AG04449 (cell line): ENCODE results near the gene PIK3R4.

Experiments used
- CTCF ChIA-PET: fragments of 350-600 bp; formaldehyde crosslinking; extraction: SDS; loops from one replicate; lab custom pipeline; 2021; ENCODE audit warnings: antibody characterized with exemption; lab: Yijun Ruan, JAX
- POLR2A ChIA-PET: fragments of 400-600, 350-600 bp; formaldehyde crosslinking; extraction: SDS; loops from one replicate; lab custom pipeline; 2020; ENCODE audit warnings: antibody characterized with exemption, inconsistent platforms; lab: Yijun Ruan, JAX
- DNase-seq: peaks from one replicate; pipeline ENCODE4 v3.0.0-alpha.2; 2010; ENCODE audit warnings: low read depth, low spot score
- H3K4me3 ChIP-seq: 2 replicates; pipeline ENCODE4 v1.5.1; 2011; ENCODE audit warnings: low read depth, mild to moderate bottlenecking, control low read depth, low read length
- TF ChIP-seq, protein P1 (sequence below): IDR thresholded peaks from one replicate; pipeline ENCODE4 v1.5.1; 2011; ENCODE audit warnings: mild to moderate bottlenecking, moderate library complexity, low read length, control low read depth, inconsistent platforms; ENCODE audit not compliant: insufficient read depth; ENCODE audit errors: missing control alignments

The PIK3R4 gene

DNA sequence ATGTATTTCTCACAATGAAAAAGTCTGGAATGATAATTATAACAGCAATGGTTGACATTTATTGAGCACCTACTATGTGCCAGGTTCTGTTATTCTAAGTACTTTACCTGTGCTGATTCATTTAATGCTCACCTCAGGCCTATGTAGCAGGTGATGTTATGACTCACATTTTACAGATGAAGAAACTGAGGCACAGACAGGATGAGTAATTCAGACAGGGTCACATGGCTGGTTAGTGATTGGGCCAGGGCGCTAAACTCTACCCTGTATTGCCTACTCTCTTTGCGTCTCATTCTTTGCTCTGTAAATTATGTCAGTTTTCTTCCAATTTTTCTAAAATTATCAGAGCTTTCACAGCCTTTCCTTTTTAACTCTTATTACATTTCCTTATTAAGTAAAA is 98.3 kb downstream of the PIK3R4 start:
- TF ChIP-seq, protein P1, sequence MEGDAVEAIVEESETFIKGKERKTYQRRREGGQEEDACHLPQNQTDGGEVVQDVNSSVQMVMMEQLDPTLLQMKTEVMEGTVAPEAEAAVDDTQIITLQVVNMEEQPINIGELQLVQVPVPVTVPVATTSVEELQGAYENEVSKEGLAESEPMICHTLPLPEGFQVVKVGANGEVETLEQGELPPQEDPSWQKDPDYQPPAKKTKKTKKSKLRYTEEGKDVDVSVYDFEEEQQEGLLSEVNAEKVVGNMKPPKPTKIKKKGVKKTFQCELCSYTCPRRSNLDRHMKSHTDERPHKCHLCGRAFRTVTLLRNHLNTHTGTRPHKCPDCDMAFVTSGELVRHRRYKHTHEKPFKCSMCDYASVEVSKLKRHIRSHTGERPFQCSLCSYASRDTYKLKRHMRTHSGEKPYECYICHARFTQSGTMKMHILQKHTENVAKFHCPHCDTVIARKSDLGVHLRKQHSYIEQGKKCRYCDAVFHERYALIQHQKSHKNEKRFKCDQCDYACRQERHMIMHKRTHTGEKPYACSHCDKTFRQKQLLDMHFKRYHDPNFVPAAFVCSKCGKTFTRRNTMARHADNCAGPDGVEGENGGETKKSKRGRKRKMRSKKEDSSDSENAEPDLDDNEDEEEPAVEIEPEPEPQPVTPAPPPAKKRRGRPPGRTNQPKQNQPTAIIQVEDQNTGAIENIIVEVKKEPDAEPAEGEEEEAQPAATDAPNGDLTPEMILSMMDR: no peak
- no peak for DNase-seq
- CTCF ChIA-PET: interaction anchor here (0.6 kb wide), 1 partner anchor 49 kb away, joined by 3 read pairs; no protein-coding TSS in a partner anchor
- no peak overlapping the region for H3K4me3 ChIP-seq
- POLR2A ChIA-PET: no interaction called here

DNA sequence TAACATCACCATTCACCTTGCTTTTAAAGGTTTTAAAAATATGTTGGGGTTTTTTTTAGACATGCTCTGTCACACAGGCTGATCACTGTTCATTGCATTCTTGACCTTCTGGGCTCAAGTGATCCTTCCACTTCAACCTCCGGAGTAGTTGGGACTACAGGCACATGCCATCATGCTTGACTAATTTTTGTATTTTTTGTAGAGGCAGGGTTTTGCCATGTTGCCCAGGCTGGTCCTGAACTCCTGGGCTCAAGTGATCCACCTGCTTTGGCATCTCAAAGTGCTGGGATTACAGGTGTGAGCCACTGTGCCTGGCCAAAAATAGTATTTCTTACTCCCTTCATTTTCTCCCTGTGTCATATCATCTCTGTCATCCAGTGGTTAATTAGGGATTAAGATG is 101.4 kb downstream of the PIK3R4 start:
- H3K4me3 ChIP-seq: no peak overlapping the region
- TF ChIP-seq, protein P1: no peak
- ChIA-PET POLR2A (no interaction called here), CTCF (no interaction called here)
- DNase-seq: no peak

DNA sequence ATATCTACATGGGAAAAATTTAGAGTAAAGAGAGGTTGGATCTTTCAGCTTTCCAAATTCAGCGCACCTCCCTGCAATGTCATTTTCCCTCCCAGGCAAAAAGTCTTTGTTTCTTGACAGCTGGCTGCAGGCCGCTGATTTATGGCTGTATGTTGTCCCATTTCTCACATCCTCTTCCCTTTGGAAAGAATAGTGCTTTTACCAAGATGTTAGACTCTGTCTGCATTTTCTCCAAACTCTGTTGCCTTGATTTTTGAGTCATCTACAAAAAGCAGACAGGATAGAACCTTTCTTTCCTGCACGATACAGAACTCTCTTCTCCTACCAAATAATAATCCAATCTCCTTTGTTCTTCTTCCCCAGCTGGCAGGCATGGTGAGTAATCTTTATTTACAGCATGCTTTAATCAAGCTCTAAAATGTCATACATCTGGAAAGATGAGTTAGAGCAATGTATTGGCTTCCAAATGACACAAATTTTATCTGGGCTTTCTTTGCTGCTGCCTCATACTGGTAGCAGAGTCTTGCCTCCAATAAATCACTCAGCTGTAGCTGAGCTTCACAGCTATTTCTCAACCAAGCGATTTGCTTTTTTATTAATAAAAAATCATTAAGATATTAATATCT is 101.9 kb downstream of the PIK3R4 start:
- H3K4me3 ChIP-seq: no peak overlapping the region
- ChIA-PET POLR2A (no interaction called here), CTCF (no interaction called here)
- DNase-seq: no peak
- TF ChIP-seq, protein P1: no peak

DNA sequence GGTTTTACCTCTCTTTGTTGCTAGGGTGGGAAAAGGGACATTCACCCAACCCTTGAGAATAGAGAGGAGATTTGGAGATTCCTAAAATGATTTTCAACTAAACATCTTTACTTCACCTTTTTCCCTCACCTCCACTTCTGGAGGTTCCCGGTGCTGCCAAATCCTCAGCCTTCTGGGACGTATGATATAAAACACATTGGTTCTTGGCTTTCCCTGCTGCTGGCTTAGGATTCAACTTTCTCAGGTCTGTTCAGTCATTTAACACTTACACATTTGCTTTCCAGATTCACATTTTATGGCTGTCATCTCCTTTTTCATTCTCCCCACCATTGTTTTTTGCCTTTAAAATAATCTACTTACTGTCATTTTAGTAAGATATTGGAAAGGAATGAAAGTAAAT is 106.6 kb downstream of the PIK3R4 start:
- TF ChIP-seq, protein P1: no peak
- ChIA-PET POLR2A (no interaction called here), CTCF (no interaction called here)
- no peak for DNase-seq
- H3K4me3 ChIP-seq: no peak overlapping the region

DNA sequence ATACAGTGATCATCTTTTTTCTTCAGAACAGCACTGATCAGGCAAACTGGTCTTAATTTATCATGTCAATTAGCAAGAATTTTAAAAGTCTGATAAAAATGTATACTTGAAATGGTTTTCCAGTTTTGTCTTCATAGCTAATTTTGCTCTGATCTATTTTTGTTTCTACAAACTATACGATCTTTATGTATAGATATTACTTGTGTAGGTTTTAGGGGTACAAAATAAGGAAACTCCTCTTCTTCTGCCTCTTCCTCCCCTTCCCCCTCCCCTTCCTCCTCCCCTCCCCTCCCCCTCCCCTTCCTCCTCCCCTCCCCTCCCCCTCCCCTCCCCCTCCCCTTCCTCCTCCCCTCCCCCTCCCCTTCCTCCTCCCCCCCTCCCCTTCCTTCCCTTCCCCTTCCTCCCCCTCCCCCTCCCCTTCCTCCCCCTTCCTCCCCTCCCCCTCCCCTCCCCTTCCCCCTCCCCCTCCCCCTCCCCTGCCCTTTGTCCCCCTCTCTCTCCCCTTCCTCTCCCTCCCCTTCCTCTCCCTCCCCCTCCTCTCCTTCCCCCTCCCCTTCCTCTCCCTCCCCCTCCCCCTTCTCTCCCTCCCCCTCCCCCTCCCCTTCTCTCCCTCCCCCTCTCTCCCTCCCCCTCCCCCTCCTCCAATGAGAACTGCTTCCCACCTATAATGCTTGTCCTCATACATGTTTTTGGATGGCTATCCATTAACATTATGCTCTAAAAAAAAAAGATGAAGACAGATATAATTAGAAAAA is 110.0 kb downstream of the PIK3R4 start:
- TF ChIP-seq, protein P1: no peak
- no peak overlapping the region for H3K4me3 ChIP-seq
- ChIA-PET CTCF (no interaction called here), POLR2A (no interaction called here)
- no peak for DNase-seq

DNA sequence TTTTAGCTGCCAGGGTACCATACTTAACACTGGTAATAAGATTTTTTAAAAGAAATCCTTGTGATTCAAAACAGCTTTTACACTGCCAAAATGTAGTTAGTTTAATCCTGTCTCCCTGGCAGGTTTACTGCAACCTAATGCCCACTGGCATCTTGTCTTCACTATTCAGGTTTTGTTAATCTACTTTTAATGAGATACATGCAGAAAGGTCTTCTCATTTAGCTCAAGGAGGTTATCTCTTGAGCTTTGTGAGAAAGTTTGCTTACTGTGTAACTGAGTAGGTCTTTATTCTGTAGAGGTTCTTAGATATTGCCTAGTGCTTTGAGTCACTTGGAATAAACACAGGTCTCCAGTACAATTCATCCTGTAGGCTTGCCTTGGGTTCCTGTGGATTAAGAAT is 110.7 kb downstream of the PIK3R4 start:
- H3K4me3 ChIP-seq: no peak overlapping the region
- no peak for DNase-seq
- POLR2A ChIA-PET: no interaction called here
- CTCF ChIA-PET: no interaction called here
- TF ChIP-seq, protein P1: no peak
